GM12875 (cell line): ENCODE measurements around the gene SPRY4.

Experiments
- H3K4me3 ChIP-seq: one replicate; pipeline ENCODE4 v1.5.1; 2011; ENCODE audit warnings: low read depth, low read length, control low read depth
- TF ChIP-seq, protein P1 (sequence below): IDR thresholded peaks from 2 replicates; pipeline ENCODE4 v1.5.1; 2011; ENCODE audit warnings: low read depth, mild to moderate bottlenecking, control low read depth, inconsistent platforms, low read length, moderate library complexity, borderline replicate concordance; ENCODE audit not compliant: insufficient read depth

The SPRY4 gene

DNA sequence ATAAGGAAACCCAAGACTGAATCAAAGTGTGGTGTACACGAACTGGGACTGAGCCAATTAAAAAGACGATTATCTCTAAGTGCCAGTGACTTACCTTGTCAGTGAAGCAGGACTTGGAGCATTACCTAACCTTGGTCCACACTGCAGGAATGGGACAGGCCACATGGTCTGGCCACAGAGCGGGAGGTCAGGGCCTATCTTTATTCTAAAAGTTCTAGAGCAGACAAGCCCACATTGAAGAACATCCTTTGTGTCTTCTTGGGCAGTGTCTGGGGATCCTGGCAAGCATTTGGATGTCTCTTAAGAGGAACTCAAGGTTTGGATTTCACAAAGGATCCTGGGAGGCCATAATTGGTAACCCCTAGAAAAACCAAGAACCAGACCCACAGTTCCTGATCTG is 16.5 kb downstream of the SPRY4 start:
- TF ChIP-seq, protein P1, sequence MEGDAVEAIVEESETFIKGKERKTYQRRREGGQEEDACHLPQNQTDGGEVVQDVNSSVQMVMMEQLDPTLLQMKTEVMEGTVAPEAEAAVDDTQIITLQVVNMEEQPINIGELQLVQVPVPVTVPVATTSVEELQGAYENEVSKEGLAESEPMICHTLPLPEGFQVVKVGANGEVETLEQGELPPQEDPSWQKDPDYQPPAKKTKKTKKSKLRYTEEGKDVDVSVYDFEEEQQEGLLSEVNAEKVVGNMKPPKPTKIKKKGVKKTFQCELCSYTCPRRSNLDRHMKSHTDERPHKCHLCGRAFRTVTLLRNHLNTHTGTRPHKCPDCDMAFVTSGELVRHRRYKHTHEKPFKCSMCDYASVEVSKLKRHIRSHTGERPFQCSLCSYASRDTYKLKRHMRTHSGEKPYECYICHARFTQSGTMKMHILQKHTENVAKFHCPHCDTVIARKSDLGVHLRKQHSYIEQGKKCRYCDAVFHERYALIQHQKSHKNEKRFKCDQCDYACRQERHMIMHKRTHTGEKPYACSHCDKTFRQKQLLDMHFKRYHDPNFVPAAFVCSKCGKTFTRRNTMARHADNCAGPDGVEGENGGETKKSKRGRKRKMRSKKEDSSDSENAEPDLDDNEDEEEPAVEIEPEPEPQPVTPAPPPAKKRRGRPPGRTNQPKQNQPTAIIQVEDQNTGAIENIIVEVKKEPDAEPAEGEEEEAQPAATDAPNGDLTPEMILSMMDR, result no peak
- no peak overlapping the region for H3K4me3 ChIP-seq

DNA sequence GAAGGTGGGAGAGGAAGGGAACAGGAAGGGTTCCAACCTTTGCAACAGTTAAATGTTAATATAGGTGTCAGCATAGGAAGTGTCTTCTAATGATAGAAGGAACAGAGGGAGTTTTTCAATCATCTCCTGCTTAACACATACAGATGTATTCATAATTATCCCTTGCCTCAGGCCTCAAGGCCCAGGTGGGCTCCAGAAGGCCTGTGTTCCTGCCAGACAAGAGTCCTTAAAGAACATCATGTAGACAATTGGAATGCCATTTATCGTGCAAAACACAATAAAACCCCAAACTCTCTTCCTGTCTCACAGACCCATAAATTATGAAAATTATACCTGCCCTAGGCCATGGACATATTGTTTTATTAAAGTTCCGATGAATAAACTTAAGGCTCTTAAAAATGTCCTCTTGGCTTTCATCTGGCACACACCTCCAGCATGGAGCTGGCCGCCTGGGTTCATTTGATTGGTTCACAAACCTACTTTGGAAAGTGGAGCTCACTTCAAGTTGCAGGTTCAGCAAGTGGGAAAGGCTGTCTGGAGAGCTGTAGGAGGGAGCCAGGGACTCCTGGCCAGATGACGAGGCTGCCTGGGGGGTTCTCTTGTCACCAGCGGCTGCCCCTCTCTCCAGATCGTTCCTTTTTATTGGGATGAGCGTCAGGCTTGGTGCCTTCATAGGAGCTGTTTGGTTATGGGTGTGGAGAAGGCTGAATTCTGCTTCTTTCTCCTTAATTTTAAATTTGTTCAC is 17.5 kb downstream of the SPRY4 start:
- TF ChIP-seq, protein P1, result no peak
- no peak overlapping the region for H3K4me3 ChIP-seq

DNA sequence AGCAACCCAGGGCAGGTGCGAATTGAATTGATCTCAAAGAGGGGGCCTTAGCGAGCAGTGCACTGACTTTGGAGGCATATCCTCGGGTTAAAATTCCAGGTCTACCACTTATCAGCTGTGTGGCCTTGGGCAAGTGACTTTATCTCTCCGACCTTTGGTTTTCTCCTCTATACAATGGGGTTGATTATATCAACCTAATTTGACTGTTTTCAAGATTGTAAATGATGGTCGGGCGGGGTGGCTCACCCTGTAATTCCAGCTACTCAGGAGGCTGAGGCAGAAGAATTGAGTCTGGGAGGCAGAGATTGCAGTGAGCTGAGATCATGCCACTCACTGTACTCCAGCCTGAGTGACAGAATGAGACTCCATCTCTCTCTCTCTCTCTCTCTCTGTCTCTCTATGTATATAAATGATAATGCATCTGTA is 18.7 kb downstream of the SPRY4 start:
- no peak overlapping the region for H3K4me3 ChIP-seq
- TF ChIP-seq, protein P1, result no peak

DNA sequence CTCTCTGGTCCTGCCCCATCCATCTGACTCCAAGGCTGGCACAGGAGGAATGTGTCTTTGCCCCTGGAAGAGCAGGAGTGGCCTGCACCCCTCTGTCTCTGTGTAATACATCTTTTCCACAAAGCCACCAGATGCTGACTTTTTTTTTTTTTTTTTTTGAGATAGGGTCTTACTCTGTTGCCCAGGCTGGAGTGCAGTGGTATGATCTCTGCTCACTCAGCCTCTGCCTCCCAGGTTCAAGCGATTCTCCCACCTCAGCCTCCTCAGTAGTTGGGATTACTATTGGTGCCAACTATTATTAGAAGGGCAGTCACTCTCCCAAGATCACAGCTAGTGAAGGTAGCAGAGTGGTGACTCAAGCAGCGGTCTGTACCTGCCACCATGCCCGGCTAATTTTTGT is 19.6 kb downstream of the SPRY4 start:
- H3K4me3 ChIP-seq, result no peak overlapping the region
- TF ChIP-seq, protein P1, result no peak

DNA sequence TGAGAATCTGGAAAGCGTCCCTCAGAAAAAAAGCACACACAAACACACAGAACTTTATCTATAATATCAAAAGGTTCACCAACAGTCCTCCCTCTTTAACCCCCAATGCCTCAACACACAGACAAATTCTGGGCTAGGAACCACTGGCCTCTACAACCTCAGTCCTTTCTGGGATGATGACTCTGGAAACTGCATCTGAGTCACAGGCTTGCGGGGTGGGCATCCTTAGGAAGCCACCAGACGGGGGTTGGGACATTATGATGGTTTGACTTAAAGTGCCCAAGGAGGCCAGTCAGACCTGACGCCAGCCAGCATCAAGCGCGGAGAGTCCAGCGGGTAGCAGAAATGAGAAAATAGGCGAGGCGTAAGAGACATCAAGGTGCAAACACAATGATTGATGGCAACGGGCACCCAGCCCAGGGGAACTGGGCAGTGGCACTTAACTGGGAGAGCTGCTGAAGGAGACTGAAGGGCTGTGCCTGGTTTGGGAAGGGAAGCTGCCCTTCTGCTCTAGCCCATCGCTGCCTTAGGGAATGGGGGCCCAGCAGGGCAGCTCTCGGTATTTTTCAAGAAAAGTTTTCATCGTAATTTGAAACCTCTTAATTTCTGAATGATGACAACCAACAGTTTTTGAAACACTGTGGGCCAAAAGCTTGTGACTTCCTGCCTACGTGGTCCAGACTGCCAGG is 20.7 kb downstream of the SPRY4 start:
- TF ChIP-seq, protein P1, result no peak
- no peak overlapping the region for H3K4me3 ChIP-seq

DNA sequence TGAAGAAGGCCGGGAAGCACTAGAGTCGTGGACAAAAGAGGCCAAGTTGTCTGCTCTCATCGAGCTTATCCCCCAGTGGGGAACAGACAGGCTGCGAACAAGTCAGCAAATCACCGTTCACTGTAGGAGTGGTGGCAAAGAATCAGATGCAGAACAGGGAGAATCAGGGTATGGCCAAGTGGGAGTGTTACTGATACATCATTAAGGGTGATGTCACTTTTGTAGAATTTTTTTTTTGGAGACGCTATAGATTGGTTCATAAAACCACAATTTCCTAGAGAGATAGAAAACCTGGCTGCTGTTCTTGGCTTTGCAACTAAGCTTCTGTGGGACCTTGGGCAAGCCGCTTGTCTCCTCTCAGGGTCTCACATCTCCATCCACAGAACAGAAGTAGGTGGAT is 21.3 kb downstream of the SPRY4 start:
- no peak overlapping the region for H3K4me3 ChIP-seq
- TF ChIP-seq, protein P1, result no peak

DNA sequence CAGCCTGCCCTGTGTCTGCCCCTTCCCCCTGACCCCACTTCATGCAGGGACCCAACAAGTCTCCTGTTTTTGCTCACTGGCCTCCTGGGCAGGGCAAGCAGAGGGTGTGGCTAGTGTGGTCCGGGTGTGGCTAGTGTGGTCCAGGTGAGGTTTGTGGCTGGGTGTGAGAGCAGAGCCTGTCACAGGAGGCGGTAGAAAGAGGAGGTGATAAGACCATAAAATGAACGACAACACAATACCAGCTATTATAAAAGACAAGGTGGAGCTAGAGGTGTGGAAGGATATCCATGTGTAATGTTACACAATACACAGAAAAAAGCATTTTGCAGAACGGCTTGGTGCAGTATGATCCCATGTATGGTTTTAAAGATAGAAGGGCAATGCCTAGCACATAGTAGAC is 23.3 kb downstream of the SPRY4 start:
- TF ChIP-seq, protein P1, result no peak
- no peak overlapping the region for H3K4me3 ChIP-seq
